Liver (tissue), 9 donors: ENCODE data around the gene BRINP1. TPM values are rescaled to one million over a fixed set of nuclear protein-coding genes. Genes with fewer than 3 reads are reported as not detected.

ENCODE experiments used
- DNase-seq: peaks from one replicate; pipeline ENCODE4 v3.0.0-alpha.2; 2017; ENCODE audit warnings: low spot score
- H3K27ac ChIP-seq, 2 donors: one replicate each; pipeline ENCODE4 v1.7.0; 2013; ENCODE audit warnings: inconsistent platforms in 2 of 2, low read length in 2 of 2, control low read depth in 1 of 2, low read depth in 1 of 2, mild to moderate bottlenecking in 1 of 2
- H3K27me3 ChIP-seq, 4 donors: one replicate each; pipeline versions ENCODE4 v1.6.1 to v1.7.0; 2013; ENCODE audit warnings: low read length in 3 of 4, inconsistent platforms in 1 of 4, mild to moderate bottlenecking in 1 of 4, moderate library complexity in 1 of 4; ENCODE audit not compliant: control insufficient read depth in 4 of 4, insufficient read depth in 4 of 4
- H3K36me3 ChIP-seq, 4 donors: one replicate each; pipeline versions ENCODE4 v1.6.1 to v1.7.0; 2013; ENCODE audit warnings: low read length in 3 of 4, mild to moderate bottlenecking in 3 of 4, low read depth in 1 of 4, moderate library complexity in 1 of 4; ENCODE audit not compliant: control insufficient read depth in 4 of 4, insufficient read depth in 3 of 4
- H3K4me1 ChIP-seq, 4 donors: one replicate each; pipeline versions ENCODE4 v1.6.1 to v1.7.0; 2013; ENCODE audit warnings: low read length in 3 of 4, mild to moderate bottlenecking in 3 of 4, moderate library complexity in 1 of 4; ENCODE audit not compliant: control insufficient read depth in 4 of 4, insufficient read depth in 4 of 4
- H3K4me3 ChIP-seq, 3 donors: one replicate each; pipeline versions ENCODE4 v1.6.1 to v1.7.0; 2013; ENCODE audit warnings: low read length in 3 of 3, control low read depth in 1 of 3, low read depth in 1 of 3, mild to moderate bottlenecking in 1 of 3
- H3K9ac ChIP-seq, 2 donors: one replicate each; pipeline ENCODE4 v1.7.0; 2013; ENCODE audit warnings: low read length in 2 of 2, mild to moderate bottlenecking in 2 of 2, moderate library complexity in 2 of 2, control low read depth in 1 of 2, low read depth in 1 of 2
- H3K9me3 ChIP-seq, 4 donors: one replicate each; pipeline versions ENCODE4 v1.6.1 to v1.7.0; 2013; ENCODE audit warnings: low read length in 3 of 4; ENCODE audit not compliant: control insufficient read depth in 4 of 4
- EGR1 ChIP-seq, 2 donors: IDR thresholded peaks; 2 replicates each; pipeline ENCODE4 v1.6.1; 2016 to 2018; ENCODE audit warnings: antibody characterized with exemption in 2 of 2, low read depth in 2 of 2
- FOXA1 ChIP-seq: IDR thresholded peaks from 2 replicates; pipeline ENCODE4 v1.6.1; 2016; ENCODE audit warnings: antibody characterized with exemption
- FOXA2 ChIP-seq: IDR thresholded peaks from 2 replicates; pipeline ENCODE4 v1.6.1; 2016; ENCODE audit warnings: antibody characterized with exemption
- GABPA ChIP-seq, 2 donors: IDR thresholded peaks in 1 of 2; conservative IDR thresholded peaks in 1 of 2; 2 replicates each; pipeline ENCODE4 v1.6.1; 2016; ENCODE audit warnings: antibody characterized with exemption in 2 of 2, mild to moderate bottlenecking in 1 of 2, moderate library complexity in 1 of 2
- HNF4A ChIP-seq, 2 donors: conservative IDR thresholded peaks; 2 replicates each; pipeline ENCODE4 v1.6.1; 2016; ENCODE audit warnings: antibody characterized with exemption in 2 of 2, mild to moderate bottlenecking in 2 of 2
- HNF4G ChIP-seq: IDR thresholded peaks from 2 replicates; pipeline ENCODE4 v1.6.1; 2016; ENCODE audit warnings: antibody characterized with exemption
- JUND ChIP-seq, 2 donors: IDR thresholded peaks; 2 replicates each; pipeline ENCODE4 v1.6.1; 2016; ENCODE audit warnings: antibody characterized with exemption in 2 of 2
- NR2F2 ChIP-seq: IDR thresholded peaks from 2 replicates; pipeline ENCODE4 v1.6.1; 2016; ENCODE audit warnings: antibody characterized with exemption
- RAD21 ChIP-seq, 2 donors: IDR thresholded peaks; 2 replicates each; pipeline ENCODE4 v1.6.1; 2016; ENCODE audit warnings: antibody characterized with exemption in 2 of 2, mild to moderate bottlenecking in 2 of 2
- RXRA ChIP-seq, 2 donors: IDR thresholded peaks; 2 replicates each; pipeline ENCODE4 v1.6.1; 2017 to 2018; ENCODE audit warnings: antibody characterized with exemption in 2 of 2, mild to moderate bottlenecking in 1 of 2
- SP1 ChIP-seq: IDR thresholded peaks from 2 replicates; pipeline ENCODE4 v1.6.1; 2018; ENCODE audit warnings: antibody characterized with exemption, mild to moderate bottlenecking
- TAF1 ChIP-seq: conservative IDR thresholded peaks from 2 replicates; pipeline ENCODE4 v1.6.1; 2016; ENCODE audit warnings: antibody characterized with exemption, mild to moderate bottlenecking
- YY1 ChIP-seq: IDR thresholded peaks from 2 replicates; pipeline ENCODE4 v1.6.1; 2016; ENCODE audit warnings: antibody characterized with exemption, mild to moderate bottlenecking
- WGBS: extraction: QIAGEN DNeasy Blood & Tissue Kit; methylation state at CpG from one replicate; pipeline ENCODE4 v1.1.7; 2013; 5-methylcytosine and 5-hydroxymethylcytosine counted together
- polyA plus RNA-seq, 2 donors: library from polyadenylated mRNA; stranded (reverse) in 1 of 2; unstranded in 1 of 2; fragments of 200-250 nt in 1 of 2; fragments of >200 nt in 1 of 2; fragmentation: Nextera tagmentation in 1 of 2; extraction: Ambion mirVana in 1 of 2; gene quantifications; one replicate each; pipeline versions ENCODE4 v1.2.1 to v1.2.3, GENCODE V29; 2013 to 2015
- total RNA-seq, 2 donors: library from RNA; depleted of rRNA; stranded (reverse); fragments of >200 nt; gene quantifications; one replicate each; pipeline ENCODE4 v1.2.3, GENCODE V29; 2014
- TF ChIP-seq, protein P1 (sequence below): IDR thresholded peaks from 2 replicates; pipeline ENCODE4 v1.6.1; 2016; ENCODE audit warnings: antibody characterized with exemption
- TF ChIP-seq, protein P2 (sequence below): IDR thresholded peaks from 2 replicates; pipeline ENCODE4 v1.6.1; 2016; ENCODE audit warnings: antibody characterized with exemption
- TF ChIP-seq, protein P3 (sequence below): IDR thresholded peaks from 2 replicates; pipeline ENCODE4 v1.6.1; 2016; ENCODE audit warnings: antibody characterized with exemption, mild to moderate bottlenecking
- TF ChIP-seq, protein P4 (sequence below): fragments of 150-350 bp; IDR thresholded peaks from 2 replicates; pipeline ENCODE4 v1.5.1; 2017; ENCODE audit warnings: improper control_type of control experiment, low read depth, low read length; ENCODE audit not compliant: missing input control
- donor health status: healthy.
- donor health status: healthy.
- donor health status: healthy.
- donor health status: healthy.
- donor health status: healthy.

The BRINP1 gene
- total and polyA plus RNA-seq, 4 donors = under 0.01 to 0.43 (median 0.18) TPM

DNA sequence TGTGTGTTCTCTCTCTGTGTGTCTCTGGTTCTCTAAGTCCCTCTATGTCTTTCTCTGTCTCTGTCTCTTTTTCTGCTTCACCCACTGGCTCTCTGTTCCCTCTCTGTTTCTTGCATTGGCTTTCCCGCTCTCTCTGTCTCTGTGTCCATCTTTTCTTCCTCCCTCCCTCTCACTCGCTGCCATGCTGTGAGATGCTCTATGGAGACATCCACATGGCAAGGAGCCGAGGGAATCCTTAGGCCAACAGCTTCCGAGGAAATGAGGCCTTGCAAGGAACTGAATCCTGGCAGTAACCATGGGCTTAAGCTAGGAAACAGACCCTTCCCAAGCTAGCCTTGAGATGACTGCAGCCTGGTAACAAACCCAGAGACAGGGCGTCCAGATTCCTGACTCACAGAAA lies 117.3 kb downstream of the BRINP1 start:
- Histone ChIP-seq H3K4me3 (no peak overlapping the region), H3K27ac (no peak overlapping the region), H3K9ac (no peak overlapping the region), H3K9me3 (no peaks in the 10 kb centered on the region), H3K36me3 (no peaks in the 10 kb centered on the region), H3K4me1 (no peaks in the 10 kb centered on the region), H3K27me3 (no peaks in the 10 kb centered on the region)
- TF ChIP-seq, protein P1, sequence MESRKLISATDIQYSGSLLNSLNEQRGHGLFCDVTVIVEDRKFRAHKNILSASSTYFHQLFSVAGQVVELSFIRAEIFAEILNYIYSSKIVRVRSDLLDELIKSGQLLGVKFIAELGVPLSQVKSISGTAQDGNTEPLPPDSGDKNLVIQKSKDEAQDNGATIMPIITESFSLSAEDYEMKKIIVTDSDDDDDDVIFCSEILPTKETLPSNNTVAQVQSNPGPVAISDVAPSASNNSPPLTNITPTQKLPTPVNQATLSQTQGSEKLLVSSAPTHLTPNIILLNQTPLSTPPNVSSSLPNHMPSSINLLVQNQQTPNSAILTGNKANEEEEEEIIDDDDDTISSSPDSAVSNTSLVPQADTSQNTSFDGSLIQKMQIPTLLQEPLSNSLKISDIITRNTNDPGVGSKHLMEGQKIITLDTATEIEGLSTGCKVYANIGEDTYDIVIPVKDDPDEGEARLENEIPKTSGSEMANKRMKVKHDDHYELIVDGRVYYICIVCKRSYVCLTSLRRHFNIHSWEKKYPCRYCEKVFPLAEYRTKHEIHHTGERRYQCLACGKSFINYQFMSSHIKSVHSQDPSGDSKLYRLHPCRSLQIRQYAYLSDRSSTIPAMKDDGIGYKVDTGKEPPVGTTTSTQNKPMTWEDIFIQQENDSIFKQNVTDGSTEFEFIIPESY = no peak
- TF ChIP-seq, protein P2, sequence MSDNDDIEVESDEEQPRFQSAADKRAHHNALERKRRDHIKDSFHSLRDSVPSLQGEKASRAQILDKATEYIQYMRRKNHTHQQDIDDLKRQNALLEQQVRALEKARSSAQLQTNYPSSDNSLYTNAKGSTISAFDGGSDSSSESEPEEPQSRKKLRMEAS = no peak
- TF ChIP-seq HNF4G = no peak
- TF ChIP-seq YY1 = no peak
- TF ChIP-seq JUND (IDR thresholded peaks at IDR 0.05) = no peak
- no peak for TF ChIP-seq FOXA1
- TF ChIP-seq GABPA (IDR thresholded peaks at IDR 0.05 in 1 of 2, conservative IDR thresholded peaks at IDR 0.05 in 1 of 2) = no peak
- no peak for TF ChIP-seq SP1
- TF ChIP-seq, protein P3, sequence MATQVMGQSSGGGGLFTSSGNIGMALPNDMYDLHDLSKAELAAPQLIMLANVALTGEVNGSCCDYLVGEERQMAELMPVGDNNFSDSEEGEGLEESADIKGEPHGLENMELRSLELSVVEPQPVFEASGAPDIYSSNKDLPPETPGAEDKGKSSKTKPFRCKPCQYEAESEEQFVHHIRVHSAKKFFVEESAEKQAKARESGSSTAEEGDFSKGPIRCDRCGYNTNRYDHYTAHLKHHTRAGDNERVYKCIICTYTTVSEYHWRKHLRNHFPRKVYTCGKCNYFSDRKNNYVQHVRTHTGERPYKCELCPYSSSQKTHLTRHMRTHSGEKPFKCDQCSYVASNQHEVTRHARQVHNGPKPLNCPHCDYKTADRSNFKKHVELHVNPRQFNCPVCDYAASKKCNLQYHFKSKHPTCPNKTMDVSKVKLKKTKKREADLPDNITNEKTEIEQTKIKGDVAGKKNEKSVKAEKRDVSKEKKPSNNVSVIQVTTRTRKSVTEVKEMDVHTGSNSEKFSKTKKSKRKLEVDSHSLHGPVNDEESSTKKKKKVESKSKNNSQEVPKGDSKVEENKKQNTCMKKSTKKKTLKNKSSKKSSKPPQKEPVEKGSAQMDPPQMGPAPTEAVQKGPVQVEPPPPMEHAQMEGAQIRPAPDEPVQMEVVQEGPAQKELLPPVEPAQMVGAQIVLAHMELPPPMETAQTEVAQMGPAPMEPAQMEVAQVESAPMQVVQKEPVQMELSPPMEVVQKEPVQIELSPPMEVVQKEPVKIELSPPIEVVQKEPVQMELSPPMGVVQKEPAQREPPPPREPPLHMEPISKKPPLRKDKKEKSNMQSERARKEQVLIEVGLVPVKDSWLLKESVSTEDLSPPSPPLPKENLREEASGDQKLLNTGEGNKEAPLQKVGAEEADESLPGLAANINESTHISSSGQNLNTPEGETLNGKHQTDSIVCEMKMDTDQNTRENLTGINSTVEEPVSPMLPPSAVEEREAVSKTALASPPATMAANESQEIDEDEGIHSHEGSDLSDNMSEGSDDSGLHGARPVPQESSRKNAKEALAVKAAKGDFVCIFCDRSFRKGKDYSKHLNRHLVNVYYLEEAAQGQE = no peak
- TF ChIP-seq, protein P4, sequence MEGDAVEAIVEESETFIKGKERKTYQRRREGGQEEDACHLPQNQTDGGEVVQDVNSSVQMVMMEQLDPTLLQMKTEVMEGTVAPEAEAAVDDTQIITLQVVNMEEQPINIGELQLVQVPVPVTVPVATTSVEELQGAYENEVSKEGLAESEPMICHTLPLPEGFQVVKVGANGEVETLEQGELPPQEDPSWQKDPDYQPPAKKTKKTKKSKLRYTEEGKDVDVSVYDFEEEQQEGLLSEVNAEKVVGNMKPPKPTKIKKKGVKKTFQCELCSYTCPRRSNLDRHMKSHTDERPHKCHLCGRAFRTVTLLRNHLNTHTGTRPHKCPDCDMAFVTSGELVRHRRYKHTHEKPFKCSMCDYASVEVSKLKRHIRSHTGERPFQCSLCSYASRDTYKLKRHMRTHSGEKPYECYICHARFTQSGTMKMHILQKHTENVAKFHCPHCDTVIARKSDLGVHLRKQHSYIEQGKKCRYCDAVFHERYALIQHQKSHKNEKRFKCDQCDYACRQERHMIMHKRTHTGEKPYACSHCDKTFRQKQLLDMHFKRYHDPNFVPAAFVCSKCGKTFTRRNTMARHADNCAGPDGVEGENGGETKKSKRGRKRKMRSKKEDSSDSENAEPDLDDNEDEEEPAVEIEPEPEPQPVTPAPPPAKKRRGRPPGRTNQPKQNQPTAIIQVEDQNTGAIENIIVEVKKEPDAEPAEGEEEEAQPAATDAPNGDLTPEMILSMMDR = no peak
- no peak for TF ChIP-seq FOXA2
- TF ChIP-seq HNF4A (conservative IDR thresholded peaks at IDR 0.05) = no peak
- no peak for TF ChIP-seq TAF1
- no peak for TF ChIP-seq RAD21 (IDR thresholded peaks at IDR 0.05)
- 60% methylated on average over 5 of the region's 5 CpGs for WGBS
- no peak for DNase-seq

DNA sequence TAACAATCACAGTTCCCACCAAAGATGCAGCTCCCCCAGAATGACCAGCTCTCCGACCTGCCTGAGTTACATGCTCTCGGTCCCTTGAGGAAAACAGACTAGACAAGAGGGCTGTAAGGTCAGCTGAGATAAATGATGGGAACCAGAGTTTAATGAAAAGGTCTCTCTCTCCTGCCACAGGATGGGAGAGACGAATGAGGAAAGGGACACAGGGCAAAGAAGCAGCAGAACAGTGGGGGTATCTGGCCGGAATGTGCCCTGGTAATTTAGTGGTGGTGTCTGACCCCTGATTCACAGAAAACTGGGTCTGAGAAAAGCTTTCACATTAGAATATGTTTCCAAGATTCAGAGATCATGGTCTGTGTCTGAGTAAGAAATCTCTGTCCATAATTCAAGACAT lies 118.5 kb downstream of the BRINP1 start:
- TF ChIP-seq JUND (IDR thresholded peaks at IDR 0.05) (no peak), HNF4G (no peak), FOXA2 (no peak), EGR1 (IDR thresholded peaks at IDR 0.05; ENCODE audit: low read depth in 2 of 2) (no peak), RAD21 (IDR thresholded peaks at IDR 0.05) (no peak), TAF1 (no peak), SP1 (no peak), RXRA (IDR thresholded peaks at IDR 0.05) (no peak), GABPA (IDR thresholded peaks at IDR 0.05 in 1 of 2, conservative IDR thresholded peaks at IDR 0.05 in 1 of 2) (no peak), NR2F2 (no peak), HNF4A (conservative IDR thresholded peaks at IDR 0.05) (no peak)
- TF ChIP-seq, protein P3 = no peak
- TF ChIP-seq, protein P1 = no peak
- Histone ChIP-seq H3K27me3 (no peaks in the 10 kb centered on the region), H3K4me1 (no peaks in the 10 kb centered on the region), H3K9ac (no peak overlapping the region), H3K4me3 (no peak overlapping the region), H3K36me3 (no peaks in the 10 kb centered on the region), H3K27ac (no peak overlapping the region), H3K9me3 (no peaks in the 10 kb centered on the region)
- 59% methylated on average over 4 of the region's 4 CpGs for WGBS
- no peak for DNase-seq
